ENCODE results near the gene HMGXB3. TPM values are rescaled to one million over a fixed set of nuclear protein-coding genes. Genes with fewer than 3 reads are reported as not detected.

Gene HMGXB3
- total RNA-seq, 1 experiment from 2014 or later, result 26.9 TPM

DNA sequence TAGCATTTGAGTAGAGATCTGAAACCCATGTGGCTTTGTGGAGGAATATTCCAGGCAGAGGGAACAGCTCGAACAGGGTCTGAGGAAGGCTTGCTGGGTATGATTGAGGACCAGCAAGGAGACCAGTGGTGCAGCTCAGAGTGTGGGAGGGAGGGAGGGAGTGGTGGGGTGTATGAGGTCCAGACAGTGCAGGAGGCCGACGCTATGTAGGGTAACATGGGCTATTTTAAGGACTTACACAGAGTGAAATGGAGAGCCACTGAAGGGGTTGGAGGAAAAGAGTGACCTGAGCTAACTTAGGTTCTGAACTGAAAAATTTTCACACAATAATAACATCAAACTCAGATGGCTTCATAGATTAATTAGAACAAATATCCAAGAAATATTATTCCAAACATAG, 41.9 kb downstream of the HMGXB3 start:
- H3T11ph ChIP-seq (ENCODE audit: low read length), result no peak overlapping the region
- TF ChIP-seq CTCF (conservative IDR thresholded peaks at IDR 0.05), result no peak
- no peak overlapping the region for H3K4ac ChIP-seq (ENCODE audit: low read depth, low read length)
- no peak overlapping the region for H2BK15ac ChIP-seq (ENCODE audit: low read depth, low read length)
- H2BK20ac ChIP-seq (ENCODE audit: low read depth, low read length, poor library complexity, severe bottlenecking), result no peak overlapping the region
- H4K20me1 ChIP-seq (ENCODE audit: control insufficient read depth, insufficient read depth, insufficient read length), result no peaks in the 10 kb centered on the region
- no peak overlapping the region for H4K91ac ChIP-seq (ENCODE audit: insufficient read length, low read depth, low read length)
- no peaks in the 10 kb centered on the region for H3K27me3 Mint-ChIP-seq (ENCODE audit: low read depth)
- no peak overlapping the region for H3K4me3 Mint-ChIP-seq
- H3K9ac ChIP-seq (ENCODE audit: extremely low read depth, insufficient read length, low read length), result no peak overlapping the region
- no peak overlapping the region for H3K27ac Mint-ChIP-seq
- no peak overlapping the region for H4K8ac ChIP-seq (replicated peaks; ENCODE audit: insufficient read length, low read depth, low read length)
- H3K4me1 ChIP-seq (ENCODE audit: insufficient read depth, low read length), result no peaks in the 10 kb centered on the region; the same call in 1 of the 2 replicates
- no peak overlapping the region for H2BK120ac ChIP-seq (ENCODE audit: low read depth, low read length, poor library complexity, severe bottlenecking)
- no peak overlapping the region for H3K14ac ChIP-seq (ENCODE audit: insufficient read depth, low read length)
- no peaks in the 10 kb centered on the region for H3K79me2 ChIP-seq (ENCODE audit: insufficient read depth, low read length)
- H3K23ac ChIP-seq (ENCODE audit: insufficient read length, low read depth, low read length), result no peak overlapping the region
- peaks cover 22 to 87% (median 71%) of the 10 kb centered on the region in 3 experiments; a peak in 6 of 7 replicates for H3K36me3 Mint-ChIP-seq (ENCODE audit: insufficient read depth in 1 of 3, low read depth in 3 of 3)
- no peak overlapping the region for H2BK5ac ChIP-seq (ENCODE audit: insufficient read length, low read length)
- no peak overlapping the region for H3K27ac ChIP-seq (ENCODE audit: insufficient read length, low read depth, low read length)
- H3K56ac ChIP-seq (ENCODE audit: insufficient read length, low read depth, low read length), result no peak overlapping the region
- no peaks in the 10 kb centered on the region for H3K79me1 ChIP-seq (ENCODE audit: insufficient read depth, low read depth, low read length, poor library complexity, severe bottlenecking)
- H3K4me1 Mint-ChIP-seq, result peaks cover 5 to 11% of the 10 kb centered on the region in 2 experiments
- H2BK12ac ChIP-seq (ENCODE audit: insufficient read length, low read depth, low read length), result no peak overlapping the region
- no peak overlapping the region for H3K18ac ChIP-seq (ENCODE audit: insufficient read length, low read depth, low read length)
- H3K4me2 ChIP-seq (ENCODE audit: insufficient read depth, insufficient read length, low read length), result no peak overlapping the region
- no peak overlapping the region for H2AFZ ChIP-seq (ENCODE audit: low read length)
- no peaks in the 10 kb centered on the region for H3K27me3 ChIP-seq (ENCODE audit: insufficient read depth, low read length)
- H3K9me3 ChIP-seq (ENCODE audit: control insufficient read depth, low read depth, low read length), result no peaks in the 10 kb centered on the region
- no peak overlapping the region for H2AK5ac ChIP-seq (ENCODE audit: insufficient read length, low read length)
- H4K5ac ChIP-seq (ENCODE audit: insufficient read length, low read depth, low read length), result no peak overlapping the region
- no peaks in the 10 kb centered on the region for H3K23me2 ChIP-seq (ENCODE audit: insufficient read length, low read depth, low read length, poor library complexity, severe bottlenecking)
- H3K9me3 Mint-ChIP-seq, result no peaks in the 10 kb centered on the region
- no peak for DNase-seq
- WGBS (ENCODE audit: extremely low coverage, insufficient read length, low lambda C conversion rate), result no CpG with 5 or more reads among the region's 3 CpGs

All from H9 (cell line).